HUES64 (cell line): Measurements from ENCODE around the gene ATF1.
"Not testable (repeated sequence)": the region's sequence is repeated elsewhere in the genome, so short reads cannot be mapped to it uniquely, and the experiment has no call there.

Source experiments
- H3K27ac ChIP-seq: 2 replicates; pipeline ENCODE4 v1.7.0; 2013; ENCODE audit warnings: low read depth, low read length, inconsistent platforms
- H3K27me3 ChIP-seq: 2 replicates; pipeline ENCODE4 v1.6.1; 2013; ENCODE audit warnings: mild to moderate bottlenecking, low read length; ENCODE audit not compliant: insufficient read depth
- H3K36me3 ChIP-seq: 2 replicates; pipeline ENCODE4 v1.6.1; 2013; ENCODE audit warnings: mild to moderate bottlenecking, low read length; ENCODE audit not compliant: insufficient read depth
- H3K4me1 ChIP-seq: 2 replicates; pipeline ENCODE4 v1.6.1; 2013; ENCODE audit warnings: mild to moderate bottlenecking, low read length, moderate library complexity; ENCODE audit not compliant: insufficient read depth
- H3K4me3 ChIP-seq: 2 replicates; pipeline ENCODE4 v1.5.1; 2013; ENCODE audit warnings: mild to moderate bottlenecking, low read length, moderate library complexity
- H3K9ac ChIP-seq: 2 replicates; pipeline ENCODE4 v1.6.1; 2013; ENCODE audit warnings: mild to moderate bottlenecking, low read depth, low read length
- H3K9me3 ChIP-seq: 2 replicates; pipeline ENCODE4 v1.6.1; 2013; ENCODE audit warnings: low read depth, low read length; ENCODE audit not compliant: insufficient read depth
- WGBS: fragments of 150-250, 120-280 bp; methylation state at CpG from one replicate; pipeline ENCODE4 v1.1.7; 2013; ENCODE audit warnings: missing lambda C conversion rate; 5-methylcytosine and 5-hydroxymethylcytosine counted together

The ATF1 gene

GRCh38 chr12:50840809-50841487, 77.0 kb downstream of the ATF1 start:
- no peaks in the 10 kb centered on the region; the same call in 1 of the 2 replicates for H3K4me1 ChIP-seq
- no peaks in the 10 kb centered on the region for H3K27me3 ChIP-seq
- no peak overlapping the region for H3K27ac ChIP-seq
- WGBS = 94% methylated on average over 7 of the region's 7 CpGs
- H3K36me3 ChIP-seq = no peaks in the 10 kb centered on the region
- H3K9ac ChIP-seq = no peak overlapping the region
- H3K4me3 ChIP-seq = no peak overlapping the region
- 0 out of 2 replicates have a peak, but pooled peaks cover 6% of the 10 kb centered on the region for H3K9me3 ChIP-seq

DNA sequence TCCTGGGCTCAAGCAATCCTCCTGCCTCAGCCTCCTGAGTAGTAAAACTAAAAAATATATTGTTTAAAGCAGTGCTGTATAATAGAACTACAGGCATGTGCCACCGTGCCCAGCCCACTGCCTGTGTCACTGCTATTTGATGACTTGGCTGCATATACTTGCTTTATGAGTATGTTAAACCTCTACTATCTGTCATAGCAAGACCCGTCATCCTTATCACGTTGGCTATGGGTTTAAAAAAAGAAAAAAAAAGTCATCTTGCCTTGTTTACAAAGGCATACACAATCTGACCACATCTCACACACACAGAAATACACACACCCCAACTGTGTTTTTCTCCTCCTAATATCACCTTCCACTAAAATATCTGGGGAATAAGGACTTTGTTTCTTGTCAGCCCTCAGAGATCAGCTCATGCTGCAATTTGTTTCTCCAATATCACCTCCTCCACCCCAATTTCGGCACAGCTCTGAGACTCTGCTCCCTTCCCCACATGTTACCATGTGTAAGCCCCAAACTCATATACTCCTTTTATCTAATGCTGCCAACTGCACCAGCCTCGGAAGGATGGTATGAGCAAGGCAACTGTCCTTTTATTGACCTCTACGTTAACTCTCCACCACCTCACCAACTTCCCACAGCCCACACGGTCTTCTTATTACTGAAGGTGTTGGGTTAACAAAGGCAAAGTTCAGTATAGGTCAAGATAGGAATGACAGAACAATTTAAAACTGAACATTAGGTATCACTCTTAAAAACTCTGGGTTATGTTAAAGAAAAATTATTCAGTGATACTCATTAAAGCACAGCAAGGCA, 78.0 kb downstream of the ATF1 start:
- WGBS = 93% methylated on average over 3 of the region's 7 CpGs

GRCh38 chr12:50842637-50843493, 79.0 kb downstream of the ATF1 start, which contains the start of gene TMPRSS12:
Gene TMPRSS12 (plus strand): TSS chr12:50842926. CDS start chr12:50842965, 39 bp downstream.
- WGBS = 95% methylated on average over 35 of the region's 36 CpGs
- Histone ChIP-seq H3K27ac (no peak within 1 kb of the TSS), H3K9me3 (0 out of 2 replicates have a peak, but pooled peaks cover 6% of the 10 kb centered on the region), H3K27me3 (no peaks in the 10 kb centered on the region), H3K4me1 (no peaks in the 10 kb centered on the region; the same call in 1 of the 2 replicates), H3K9ac (no peak within 1 kb of the TSS), H3K36me3 (no peaks in the 10 kb centered on the region), H3K4me3 (no peak within 1 kb of the TSS)

More for the DNA sequence above, 78.0 kb downstream of the ATF1 start:
- Histone ChIP-seq H3K4me3 (no peak overlapping the region), H3K9ac (no peak overlapping the region), H3K36me3 (no peaks in the 10 kb centered on the region), H3K9me3 (0 out of 2 replicates have a peak, but pooled peaks cover 6% of the 10 kb centered on the region), H3K27me3 (no peaks in the 10 kb centered on the region), H3K27ac (no peak overlapping the region), H3K4me1 (no peaks in the 10 kb centered on the region; the same call in 1 of the 2 replicates)

DNA sequence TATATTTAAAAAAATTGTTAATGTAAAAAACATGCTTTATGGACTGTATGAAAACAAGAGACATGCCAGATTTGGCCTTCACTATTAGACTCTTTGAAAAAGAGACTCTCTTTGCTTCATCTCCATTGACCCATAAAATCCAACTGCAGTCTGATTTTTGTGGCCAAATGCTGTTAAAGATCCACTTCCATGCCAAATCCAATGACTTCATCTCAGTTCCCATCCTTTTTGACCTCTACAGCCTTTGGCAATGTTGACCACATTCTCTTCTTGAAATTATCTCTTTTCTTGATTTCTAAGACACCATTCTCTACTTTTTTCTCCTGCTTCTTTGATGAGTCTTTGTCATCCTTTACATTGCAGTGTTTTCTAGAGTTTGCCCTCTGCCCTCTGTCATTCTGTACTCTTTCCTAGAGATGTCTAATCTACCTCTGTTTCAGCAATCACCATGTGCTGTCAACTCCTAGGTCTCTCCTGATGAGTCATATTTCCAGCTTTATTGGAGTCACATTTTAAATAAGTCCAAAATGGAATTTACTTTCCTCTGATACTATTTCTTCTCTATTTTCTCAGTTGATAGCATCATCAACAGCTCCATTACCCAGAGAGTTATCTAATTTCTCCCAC, 81.2 kb downstream of the ATF1 start:
- no peak overlapping the region for H3K9ac ChIP-seq
- no peak overlapping the region for H3K4me3 ChIP-seq
- 0 out of 2 replicates have a peak, but pooled peaks cover 6% of the 10 kb centered on the region for H3K9me3 ChIP-seq
- H3K27ac ChIP-seq = no peak overlapping the region
- H3K4me1 ChIP-seq = no peaks in the 10 kb centered on the region; the same call in 1 of the 2 replicates
- H3K27me3 ChIP-seq = no peaks in the 10 kb centered on the region
- no peaks in the 10 kb centered on the region for H3K36me3 ChIP-seq

- H3K4me3 ChIP-seq = no peak overlapping the region
- no peaks in the 10 kb centered on the region for H3K36me3 ChIP-seq
- no peaks in the 10 kb centered on the region for H3K4me1 ChIP-seq
- no peaks in the 10 kb centered on the region for H3K27me3 ChIP-seq
- H3K9me3 ChIP-seq = no peaks in the 10 kb centered on the region
- H3K9ac ChIP-seq = no peak overlapping the region
- no peak overlapping the region for H3K27ac ChIP-seq
- WGBS = 100% methylated on average over 2 of the region's 2 CpGs
Measured at GRCh38 chr12:50848963-50849362, 85.1 kb downstream of the ATF1 start.

- H3K9me3 ChIP-seq = not testable (repeated sequence)
Measured at GRCh38 chr12:50855218-50855617, 91.3 kb downstream of the ATF1 start.

GRCh38 chr12:50855679-50856078, 91.8 kb downstream of the ATF1 start:
- H3K27ac ChIP-seq, H3K9ac ChIP-seq, H3K27me3 ChIP-seq, H3K36me3 ChIP-seq, H3K4me3 ChIP-seq, H3K9me3 ChIP-seq, H3K4me1 ChIP-seq: not testable (repeated sequence)
- 96% methylated on average over 2 of the region's 2 CpGs for WGBS

More at GRCh38 chr12:50855218-50855617, 91.3 kb downstream of the ATF1 start:
- not testable (repeated sequence) for H3K27ac ChIP-seq, H3K27me3 ChIP-seq, H3K9ac ChIP-seq, H3K36me3 ChIP-seq, H3K4me1 ChIP-seq, H3K4me3 ChIP-seq
- WGBS = 96% methylated on average over 1 of the region's 1 CpG

GRCh38 chr12:50859621-50860310, 95.9 kb downstream of the ATF1 start:
- no peak overlapping the region for H3K9ac ChIP-seq
- H3K4me1 ChIP-seq = no peaks in the 10 kb centered on the region
- peaks cover 4% of the 10 kb centered on the region; the same call in 1 of the 2 replicates for H3K9me3 ChIP-seq
- H3K36me3 ChIP-seq = no peaks in the 10 kb centered on the region
- H3K4me3 ChIP-seq = no peak overlapping the region
- no peaks in the 10 kb centered on the region for H3K27me3 ChIP-seq
- H3K27ac ChIP-seq = no peak overlapping the region
- 93% methylated on average over 4 of the region's 4 CpGs for WGBS

GRCh38 chr12:50862316-50862715, 98.4 kb downstream of the ATF1 start:
- Histone ChIP-seq H3K27ac (no peak overlapping the region), H3K27me3 (no peaks in the 10 kb centered on the region), H3K9me3 (peaks cover 13% of the 10 kb centered on the region), H3K36me3 (no peaks in the 10 kb centered on the region), H3K4me3 (no peak overlapping the region), H3K9ac (no peak overlapping the region), H3K4me1 (no peaks in the 10 kb centered on the region)
- 98% methylated on average over 6 of the region's 6 CpGs for WGBS

GRCh38 chr12:50865266-50865665, 101.4 kb downstream of the ATF1 start:
- Histone ChIP-seq H3K27me3 (no peaks in the 10 kb centered on the region), H3K9ac (no peak overlapping the region), H3K4me1 (no peaks in the 10 kb centered on the region), H3K4me3 (no peak overlapping the region), H3K9me3 (peaks cover 13% of the 10 kb centered on the region), H3K36me3 (no peaks in the 10 kb centered on the region), H3K27ac (no peak overlapping the region)
- WGBS = 85% methylated on average over 2 of the region's 3 CpGs
